ENCODE measurements around the gene PLEKHG4B. TPM values are rescaled to one million over a fixed set of nuclear protein-coding genes. Genes with fewer than 3 reads are reported as not detected.

PLEKHG4B gene
- polyA plus RNA-seq, 1 of the 3 experiments (the other 2 are of a cell fraction): 0.18 TPM

DNA sequence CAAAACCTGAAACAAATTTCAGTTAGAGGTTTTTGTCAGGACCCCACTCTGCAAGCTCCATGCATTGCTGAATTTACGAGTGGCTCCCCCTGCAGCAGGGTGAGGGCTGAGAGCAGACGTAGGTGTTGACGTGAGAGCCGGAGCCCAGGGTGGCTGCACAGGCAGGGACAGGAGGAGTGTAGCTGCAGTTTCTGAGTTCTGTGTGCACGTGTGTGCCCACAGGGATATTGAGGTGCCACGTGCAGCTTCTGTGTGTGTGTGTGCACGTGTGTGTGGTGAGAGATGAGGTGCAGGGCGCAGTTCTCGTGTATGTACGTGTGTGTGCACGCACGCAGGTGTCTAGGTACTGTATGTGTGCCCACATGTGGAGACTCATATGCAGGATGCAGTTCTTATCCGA lies 14.6 kb downstream of the PLEKHG4B start:
- no peaks in the 10 kb centered on the region for H3K9me2 ChIP-seq
- H3F3A ChIP-seq (replicated peaks; ENCODE audit: insufficient read depth): no peaks in the 10 kb centered on the region
- ChIA-PET POLR2A (no interaction called here), CTCF (no interaction called here)
- no peaks in the 10 kb centered on the region for H4K20me1 ChIP-seq (ENCODE audit: insufficient read depth)
- H3K79me2 ChIP-seq (ENCODE audit: insufficient read depth): no peaks in the 10 kb centered on the region
- no peak for DNase-seq
- WGBS (ENCODE audit: low lambda C conversion rate): 56% methylated on average over 12 of the region's 13 CpGs
- H3K4me1 ChIP-seq (ENCODE audit: control insufficient read depth in 1 of 2, insufficient read depth in 2 of 2, low read depth in 1 of 2, low read length in 1 of 2): peaks cover 0 to 7% of the 10 kb centered on the region in 2 experiments; a peak in 1 of 4 replicates
- no peak overlapping the region for H3K27ac ChIP-seq (ENCODE audit: low read depth in 2 of 2, low read length in 1 of 2)
- no peak for TF ChIP-seq ELF1 (IDR thresholded peaks at IDR 0.05)
- TF ChIP-seq MEF2A (IDR thresholded peaks at IDR 0.05; ENCODE audit: borderline replicate concordance, low read depth): no peak
- TF ChIP-seq, protein P1, sequence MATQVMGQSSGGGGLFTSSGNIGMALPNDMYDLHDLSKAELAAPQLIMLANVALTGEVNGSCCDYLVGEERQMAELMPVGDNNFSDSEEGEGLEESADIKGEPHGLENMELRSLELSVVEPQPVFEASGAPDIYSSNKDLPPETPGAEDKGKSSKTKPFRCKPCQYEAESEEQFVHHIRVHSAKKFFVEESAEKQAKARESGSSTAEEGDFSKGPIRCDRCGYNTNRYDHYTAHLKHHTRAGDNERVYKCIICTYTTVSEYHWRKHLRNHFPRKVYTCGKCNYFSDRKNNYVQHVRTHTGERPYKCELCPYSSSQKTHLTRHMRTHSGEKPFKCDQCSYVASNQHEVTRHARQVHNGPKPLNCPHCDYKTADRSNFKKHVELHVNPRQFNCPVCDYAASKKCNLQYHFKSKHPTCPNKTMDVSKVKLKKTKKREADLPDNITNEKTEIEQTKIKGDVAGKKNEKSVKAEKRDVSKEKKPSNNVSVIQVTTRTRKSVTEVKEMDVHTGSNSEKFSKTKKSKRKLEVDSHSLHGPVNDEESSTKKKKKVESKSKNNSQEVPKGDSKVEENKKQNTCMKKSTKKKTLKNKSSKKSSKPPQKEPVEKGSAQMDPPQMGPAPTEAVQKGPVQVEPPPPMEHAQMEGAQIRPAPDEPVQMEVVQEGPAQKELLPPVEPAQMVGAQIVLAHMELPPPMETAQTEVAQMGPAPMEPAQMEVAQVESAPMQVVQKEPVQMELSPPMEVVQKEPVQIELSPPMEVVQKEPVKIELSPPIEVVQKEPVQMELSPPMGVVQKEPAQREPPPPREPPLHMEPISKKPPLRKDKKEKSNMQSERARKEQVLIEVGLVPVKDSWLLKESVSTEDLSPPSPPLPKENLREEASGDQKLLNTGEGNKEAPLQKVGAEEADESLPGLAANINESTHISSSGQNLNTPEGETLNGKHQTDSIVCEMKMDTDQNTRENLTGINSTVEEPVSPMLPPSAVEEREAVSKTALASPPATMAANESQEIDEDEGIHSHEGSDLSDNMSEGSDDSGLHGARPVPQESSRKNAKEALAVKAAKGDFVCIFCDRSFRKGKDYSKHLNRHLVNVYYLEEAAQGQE (IDR thresholded peaks at IDR 0.05; ENCODE audit: low read depth, low read length): no peak
- no peak for TF ChIP-seq RFX5 (IDR thresholded peaks at IDR 0.05; ENCODE audit: low read length)
- no peak for TF ChIP-seq USF1 (IDR thresholded peaks at IDR 0.05; ENCODE audit: borderline replicate concordance, low read depth)
- TF ChIP-seq NFIC (IDR thresholded peaks at IDR 0.05; ENCODE audit: borderline replicate concordance): no peak
- TF ChIP-seq TCF12 (IDR thresholded peaks at IDR 0.05): no peak
- TF ChIP-seq TAF1 (IDR thresholded peaks at IDR 0.05; ENCODE audit: borderline replicate concordance, low read depth, low read length): no peak
- no peak for TF ChIP-seq EP300 (IDR thresholded peaks at IDR 0.05; ENCODE audit: borderline replicate concordance in 1 of 2, low read depth in 1 of 2, low read length in 1 of 2)
- TF ChIP-seq RXRA (IDR thresholded peaks at IDR 0.05; ENCODE audit: borderline replicate concordance, low read depth): no peak
- no peak for TF ChIP-seq MAX (IDR thresholded peaks at IDR 0.05; ENCODE audit: low read depth)
- TF ChIP-seq SIN3A (IDR thresholded peaks at IDR 0.05; ENCODE audit: borderline replicate concordance, low read depth, low read length): no peak
- TF ChIP-seq YY1 (IDR thresholded peaks at IDR 0.05; ENCODE audit: low read depth): no peak
- no peak for TF ChIP-seq MXI1 (IDR thresholded peaks at IDR 0.05; ENCODE audit: low read depth, low read length)
- TF ChIP-seq FOSL2 (IDR thresholded peaks at IDR 0.05; ENCODE audit: borderline replicate concordance, low read depth): no peak
- TF ChIP-seq FOXJ3 (CRISPR knock-in tag; IDR thresholded peaks at IDR 0.05): no peak
- TF ChIP-seq EZH2phosphoT487 (IDR thresholded peaks at IDR 0.05; ENCODE audit: borderline replicate concordance, low read depth): no peak
- TF ChIP-seq SMC3 (IDR thresholded peaks at IDR 0.05; ENCODE audit: low read depth, low read length): no peak
- TF ChIP-seq GATA2 (CRISPR knock-in tag; IDR thresholded peaks at IDR 0.05): no peak
- H2AFZ ChIP-seq (ENCODE audit: low read depth): no peak overlapping the region
- no peaks in the 10 kb centered on the region for H3K36me3 ChIP-seq (replicated peaks in 1 of 2; ENCODE audit: control insufficient read depth in 1 of 2, insufficient read depth in 2 of 2, low read length in 1 of 2)
- no peak overlapping the region for H3K9ac ChIP-seq
- H3K9me3 ChIP-seq: no peaks in the 10 kb centered on the region
- H3K4me2 ChIP-seq: no peak overlapping the region
- no peak overlapping the region for H3K4me3 ChIP-seq (ENCODE audit: low read depth in 2 of 2, low read length in 1 of 2)
- H3K27me3 ChIP-seq (ENCODE audit: insufficient read depth): peaks cover 16% of the 10 kb centered on the region; the same call in 1 of the 2 replicates

Data from SK-N-SH (cell line).